ENCODE results near the gene FGGY.
A peak's percentile ranks its signal among the peaks of the same experiment; 100 is the strongest.

Gene FGGY

GRCh38 chr1:59310549-59311250, 13.8 kb downstream of the FGGY start:
- H3K27ac ChIP-seq = no peak overlapping the region
- no peak for DNase-seq (ENCODE audit: low read depth, low spot score)

- DNase-seq (ENCODE audit: low read depth, low spot score) = no peak
- H3K27ac ChIP-seq = no peak overlapping the region
Measured at GRCh38 chr1:59314776-59315528, 18.1 kb downstream of the FGGY start.

- DNase-seq (ENCODE audit: low read depth, low spot score) = no peak
- no peak overlapping the region for H3K27ac ChIP-seq
Measured at GRCh38 chr1:59315529-59316463, 18.9 kb downstream of the FGGY start.

DNA sequence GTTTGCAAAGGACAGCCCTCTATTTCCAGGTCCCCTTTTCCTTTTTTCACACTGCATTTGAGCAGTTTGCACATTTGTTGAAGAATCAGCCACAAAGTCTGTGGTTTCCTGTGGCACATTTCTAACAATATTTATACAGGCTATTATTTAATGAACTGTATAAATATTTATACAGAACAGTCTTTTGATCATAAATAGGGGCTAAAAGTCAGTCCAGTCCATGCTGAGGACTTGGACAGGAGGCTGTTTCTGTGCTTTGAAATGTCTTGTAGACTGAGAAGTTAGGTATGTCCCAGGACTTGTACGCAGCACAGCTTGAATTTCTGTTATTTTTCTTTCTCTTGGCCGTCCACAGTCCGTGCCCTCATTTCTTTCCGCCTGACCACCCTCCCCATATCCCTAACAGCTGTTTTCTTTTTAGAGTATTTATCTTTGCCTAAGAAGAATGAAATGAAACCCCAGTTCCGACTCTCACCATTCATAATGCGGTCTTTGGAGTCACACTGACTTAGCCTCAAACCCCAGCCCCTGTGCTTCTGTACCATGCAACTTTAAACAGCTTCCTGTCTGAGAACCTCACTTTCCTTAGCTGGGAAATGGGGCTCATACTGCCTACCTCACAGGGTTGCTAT, 19.7 kb downstream of the FGGY start:
- no peak overlapping the region for H3K27ac ChIP-seq

DNA sequence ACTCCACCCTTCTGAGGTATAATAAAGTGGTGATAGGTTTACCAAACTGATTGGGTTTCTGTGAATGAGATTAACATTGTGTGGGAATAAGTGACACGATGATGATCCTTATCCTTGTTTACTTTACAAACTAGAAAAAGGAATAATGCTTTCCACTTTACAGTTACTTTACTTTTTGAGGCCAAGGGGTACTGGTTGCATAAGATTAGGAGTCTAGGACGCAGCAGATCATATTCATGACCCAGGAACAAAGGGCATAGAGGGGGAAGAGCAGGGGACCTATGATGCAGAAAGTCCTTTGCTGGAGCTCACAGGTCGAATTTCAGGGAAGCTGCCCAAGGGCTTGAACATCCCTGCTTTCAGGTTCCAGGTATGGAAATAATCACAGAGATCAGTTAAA, 20.4 kb downstream of the FGGY start:
- no peak overlapping the region for H3K27ac ChIP-seq
- DNase-seq (ENCODE audit: low read depth, low spot score) = no peak

More for the DNA sequence above, 19.7 kb downstream of the FGGY start:
- no peak for DNase-seq (ENCODE audit: low read depth, low spot score)

DNA sequence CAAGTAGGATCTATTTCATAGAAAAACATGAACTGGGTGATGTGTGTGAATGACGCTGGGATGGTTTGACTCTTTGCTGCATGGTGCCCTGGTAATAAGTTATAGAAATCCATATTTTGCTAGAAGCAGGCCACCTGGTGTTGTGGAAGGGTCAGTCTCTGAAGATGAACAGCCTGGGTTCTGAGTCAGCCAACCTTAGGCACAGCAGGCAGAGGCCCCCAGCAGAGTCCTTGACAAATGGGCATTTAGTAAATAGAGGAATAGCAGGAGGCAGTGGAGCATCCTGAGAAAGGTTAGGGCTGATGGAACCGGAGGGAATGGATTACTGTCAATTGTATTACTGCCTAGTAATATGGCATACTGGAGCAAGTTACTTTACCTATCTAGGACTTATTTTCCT, 20.9 kb downstream of the FGGY start:
- DNase-seq (ENCODE audit: low read depth, low spot score) = no peak

GRCh38 chr1:59318271-59318860, 21.5 kb downstream of the FGGY start:
- no peak for DNase-seq (ENCODE audit: low read depth, low spot score)
- no peak overlapping the region for H3K27ac ChIP-seq

More for the DNA sequence above, 20.9 kb downstream of the FGGY start:
- H3K27ac ChIP-seq = no peak overlapping the region

- no peak for DNase-seq (ENCODE audit: low read depth, low spot score)
- H3K27ac ChIP-seq = no peak overlapping the region
Measured at GRCh38 chr1:59322394-59322793, 25.5 kb downstream of the FGGY start.

- DNase-seq (ENCODE audit: low read depth, low spot score) = no peak
- no peak overlapping the region for H3K27ac ChIP-seq
Measured at GRCh38 chr1:59322814-59323213, 25.9 kb downstream of the FGGY start.

DNA sequence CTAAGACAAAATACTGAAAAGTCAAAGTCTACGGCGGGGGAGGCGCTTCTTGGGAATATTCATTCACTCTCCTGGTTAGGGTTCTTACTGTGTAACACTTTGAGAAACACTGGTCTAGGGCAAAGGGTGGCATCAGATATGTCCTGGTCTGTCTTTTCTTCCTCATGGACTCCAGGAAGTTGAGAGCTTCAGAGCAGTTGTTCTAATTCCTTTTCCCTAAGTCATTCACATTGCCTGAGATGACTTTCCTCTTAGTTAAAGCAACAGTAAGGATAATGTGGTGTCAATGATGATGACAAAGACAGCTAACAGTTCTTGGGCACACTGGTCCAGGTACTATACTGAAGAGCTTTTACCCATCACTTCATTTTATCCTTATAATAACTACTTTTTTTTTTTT, 27.0 kb downstream of the FGGY start:
- no peak for DNase-seq (ENCODE audit: low read depth, low spot score)
- no peak overlapping the region for H3K27ac ChIP-seq

DNA sequence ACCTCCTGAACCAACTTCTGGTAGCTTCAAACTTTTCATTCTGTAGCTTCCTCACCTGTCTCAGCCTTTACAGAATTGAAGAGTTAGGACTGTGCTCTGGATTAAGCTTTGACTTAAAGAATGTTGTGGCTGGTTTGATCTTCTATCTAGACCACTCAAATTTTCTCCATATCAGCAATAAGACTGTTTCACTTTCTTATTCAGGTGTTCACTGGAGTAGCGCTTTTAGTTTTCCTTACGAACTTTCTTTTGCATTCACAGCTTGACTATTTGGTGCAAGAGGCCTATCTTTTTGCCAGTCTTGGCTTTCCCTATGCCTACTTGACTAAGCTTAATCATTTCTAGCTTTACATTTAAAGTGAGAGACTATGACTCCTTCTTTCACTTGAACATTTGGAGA, 31.5 kb downstream of the FGGY start:
- H3K27ac ChIP-seq = no peak overlapping the region
- DNase-seq (ENCODE audit: low read depth, low spot score) = no peak

DNA sequence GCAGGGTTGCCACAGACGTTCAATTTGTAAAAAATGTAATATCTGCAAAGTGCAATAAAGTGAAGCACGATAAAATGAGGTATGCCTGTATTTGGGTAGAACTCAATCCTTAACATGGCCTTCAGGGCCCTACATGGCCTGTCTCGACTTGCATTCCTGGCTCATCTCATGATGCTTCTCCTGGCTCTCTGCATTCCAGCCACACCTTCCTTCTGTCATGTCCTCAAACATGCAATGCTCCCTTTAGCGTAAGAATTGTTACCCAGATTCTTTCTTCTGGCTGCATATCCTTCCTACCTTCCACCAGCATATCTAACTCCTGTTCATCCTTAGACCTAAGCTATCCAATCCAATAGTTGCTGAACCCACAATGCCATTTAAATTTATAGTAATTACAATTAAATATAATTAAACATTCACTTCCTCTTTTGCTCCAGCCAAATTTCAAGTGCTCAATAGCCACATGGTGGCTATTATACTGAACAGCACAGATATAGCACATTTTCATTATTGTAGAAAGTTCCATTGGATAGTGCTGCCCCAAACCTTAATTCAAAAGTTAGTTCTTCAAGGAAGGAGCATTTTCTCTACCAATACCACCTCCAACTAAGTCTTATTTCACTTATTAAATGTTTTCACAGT, 32.6 kb downstream of the FGGY start:
- peak; percentile 49 for DNase-seq (ENCODE audit: low read depth, low spot score)
- peak overlapping the region; percentile 61 for H3K27ac ChIP-seq

DNA sequence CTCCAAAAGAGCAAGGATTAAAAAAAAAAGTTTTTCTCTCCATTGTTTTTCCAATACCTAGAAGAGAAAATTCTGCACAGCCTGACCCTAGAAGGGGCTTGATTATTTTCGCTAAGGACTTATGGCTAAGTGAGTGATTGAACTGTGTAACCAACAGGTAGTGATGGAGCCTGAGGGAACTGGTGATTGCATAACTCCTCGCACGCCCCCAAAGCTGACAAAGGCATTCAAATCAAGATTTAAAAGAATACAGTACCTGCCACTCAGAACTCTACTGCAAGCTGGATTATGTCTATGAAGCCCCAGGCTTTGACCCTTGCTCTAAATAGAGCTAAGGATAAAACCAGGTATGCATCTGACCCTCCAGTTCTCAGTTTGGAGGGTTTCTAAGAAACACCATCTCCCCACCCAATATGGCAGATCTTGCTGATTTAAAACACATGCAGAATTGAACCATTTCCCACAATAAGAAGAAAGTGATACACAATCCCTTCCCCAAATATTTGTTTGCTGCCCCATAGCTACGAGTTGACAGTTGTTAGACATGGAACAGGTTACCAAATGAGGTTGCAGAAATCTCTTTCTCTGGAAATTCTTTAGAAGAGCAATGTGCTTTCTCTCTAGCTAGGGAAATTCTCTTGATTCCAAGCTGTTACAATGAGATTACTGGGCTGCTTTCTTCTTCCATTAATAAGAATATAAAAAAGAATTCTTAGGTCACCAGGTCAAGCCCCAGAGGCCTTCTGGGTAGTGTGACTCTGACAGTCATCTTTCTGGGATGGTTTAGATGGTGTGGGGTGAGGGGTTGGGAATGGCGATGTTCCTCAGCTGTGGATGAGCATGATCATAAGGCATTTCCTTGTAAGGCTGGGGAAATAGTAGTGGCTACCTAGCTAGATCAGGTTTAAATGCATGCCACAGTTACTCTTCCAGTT, 35.1 kb downstream of the FGGY start:
- DNase-seq (ENCODE audit: low read depth, low spot score) = no peak
- H3K27ac ChIP-seq = peak overlapping the region; percentile 86

GRCh38 chr1:59332983-59333382, 36.1 kb downstream of the FGGY start:
- H3K27ac ChIP-seq = peak overlapping the region; percentile 86
- peak; percentile 62 for DNase-seq (ENCODE audit: low read depth, low spot score)

DNA sequence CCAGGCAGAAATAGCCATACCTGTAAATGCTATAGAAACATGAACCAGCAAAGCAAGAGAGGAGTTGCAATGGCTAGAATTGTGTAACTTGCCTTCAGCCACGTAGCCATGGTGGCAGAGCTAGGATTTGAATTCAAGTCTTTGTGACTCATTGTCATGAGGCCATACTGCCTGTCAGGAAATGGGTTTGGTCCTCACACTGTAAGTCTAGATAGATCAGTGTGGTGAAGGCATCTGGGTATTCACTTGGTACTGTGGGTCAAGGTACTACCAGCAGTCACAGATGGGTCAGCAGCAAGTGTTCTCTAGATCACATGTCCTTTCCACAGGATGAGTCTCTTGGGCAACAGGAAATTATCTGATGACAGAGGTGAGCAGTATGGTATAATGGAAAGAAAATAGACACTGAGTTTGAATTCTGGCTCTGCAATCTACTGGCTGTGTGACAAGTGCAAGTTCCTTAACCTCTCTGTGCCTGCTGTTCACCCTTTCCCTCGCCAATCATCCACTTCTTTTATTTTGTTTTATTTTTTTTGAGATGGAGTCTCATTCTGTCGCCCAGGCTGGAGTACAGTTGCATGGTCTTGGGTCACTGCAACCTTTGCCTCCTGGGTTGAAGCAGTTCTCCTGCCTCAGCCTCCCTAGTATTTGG, 36.9 kb downstream of the FGGY start:
- peak overlapping the region; percentile 86 for H3K27ac ChIP-seq

DNA sequence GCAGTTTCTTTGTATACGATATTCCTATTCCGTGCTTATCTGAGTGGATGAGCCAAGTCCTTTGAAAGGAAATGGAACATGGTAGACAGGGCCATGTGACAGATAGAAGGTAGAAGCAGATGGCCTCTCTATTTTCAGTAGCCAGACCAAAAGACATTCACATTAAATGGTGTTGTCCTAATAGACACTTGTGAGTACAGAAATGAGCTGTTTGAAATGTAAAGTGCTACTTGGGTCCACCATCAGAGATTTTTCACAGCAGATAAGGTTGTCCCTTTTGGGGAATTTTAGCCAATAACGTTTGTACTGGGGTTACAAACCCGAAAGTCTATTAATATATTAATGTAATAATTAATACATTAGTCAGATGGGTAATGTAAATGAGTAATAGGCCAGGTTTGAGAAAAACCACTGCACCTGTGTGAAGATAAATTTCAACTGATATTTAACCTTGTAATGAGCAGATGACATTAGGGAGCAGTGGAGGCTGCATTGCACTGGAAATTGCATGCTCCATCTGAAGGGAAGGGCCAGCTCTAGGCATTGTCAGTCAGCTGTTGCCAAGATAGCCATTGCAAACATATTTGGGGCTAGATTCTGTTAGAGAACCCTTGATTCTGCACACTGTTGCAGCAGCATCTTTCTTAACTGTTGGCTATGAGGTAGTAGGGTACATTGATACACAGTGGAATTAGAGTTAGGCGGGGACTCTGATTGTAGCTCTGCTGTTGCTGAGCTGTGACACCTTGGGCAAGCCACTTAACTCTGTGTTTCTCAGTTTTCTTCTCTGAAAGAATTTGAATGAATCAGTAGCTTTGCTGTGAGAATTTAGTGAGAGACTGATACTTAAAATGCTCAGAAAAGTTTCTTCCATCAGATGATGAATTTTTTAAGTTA, 43.8 kb downstream of the FGGY start:
- DNase-seq (ENCODE audit: low read depth, low spot score) = no peak
- no peak overlapping the region for H3K27ac ChIP-seq

More for the DNA sequence above, 36.9 kb downstream of the FGGY start:
- DNase-seq (ENCODE audit: low read depth, low spot score) = peak; percentile 52

Data from epithelial cell of prostate (primary cell).